ENCODE results near the gene SPATS2L.

The SPATS2L gene

DNA sequence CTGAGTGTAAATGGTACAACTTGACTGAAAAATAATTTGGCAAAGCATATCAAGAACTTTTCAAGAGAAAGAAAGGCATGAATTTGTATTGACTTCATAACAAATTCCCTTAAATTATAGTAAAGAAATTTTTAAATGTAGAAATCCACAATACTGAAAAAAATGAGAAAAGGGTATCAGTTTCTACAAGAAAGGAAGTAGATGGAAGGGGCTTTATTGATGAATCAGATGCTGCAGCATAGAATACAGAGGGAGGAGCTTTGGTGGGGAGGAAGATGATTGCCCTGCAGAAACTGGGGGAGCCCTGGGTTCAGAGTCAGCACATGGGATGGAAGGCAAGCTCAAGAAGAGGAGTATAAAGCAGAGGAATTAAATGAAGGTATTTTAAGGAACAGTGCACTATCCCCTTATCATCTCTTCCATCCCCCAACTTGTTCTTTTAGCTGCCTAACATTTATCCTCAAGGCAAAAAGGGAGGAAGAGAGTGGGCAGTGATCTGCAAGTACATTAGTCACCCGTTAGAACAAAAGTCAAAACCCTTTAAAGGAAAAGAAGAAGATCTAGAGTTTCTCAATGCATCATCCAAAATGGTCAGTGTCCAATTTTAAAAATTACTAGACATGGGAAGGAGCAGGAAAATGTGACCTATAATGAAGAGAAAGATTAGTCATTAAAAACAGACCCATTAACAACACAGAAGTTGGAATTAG, 125.7 kb downstream of the SPATS2L start:
- in situ Hi-C loops (cut with MboI; ENCODE audit: low sequenced_read_pairs): no loop called here

DNA sequence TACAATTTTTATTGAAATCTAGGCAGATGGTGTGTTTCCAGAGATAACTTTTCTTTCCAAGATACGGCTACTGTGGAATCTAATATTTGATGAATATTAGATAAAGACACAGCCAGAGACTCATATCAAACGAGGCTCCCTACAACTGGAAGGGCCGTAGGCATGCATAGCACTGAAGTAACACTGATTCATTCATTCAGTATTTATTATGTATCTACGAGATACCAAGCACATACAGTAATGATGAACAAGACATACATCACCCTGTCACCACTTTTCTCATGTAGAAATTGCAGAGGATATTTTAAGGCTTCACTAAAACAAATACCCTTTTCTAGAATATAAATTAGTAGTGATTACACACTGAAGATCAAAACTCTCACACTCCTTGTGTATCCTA, 128.9 kb downstream of the SPATS2L start:
- in situ Hi-C loops (cut with MboI; ENCODE audit: low sequenced_read_pairs): no loop called here

DNA sequence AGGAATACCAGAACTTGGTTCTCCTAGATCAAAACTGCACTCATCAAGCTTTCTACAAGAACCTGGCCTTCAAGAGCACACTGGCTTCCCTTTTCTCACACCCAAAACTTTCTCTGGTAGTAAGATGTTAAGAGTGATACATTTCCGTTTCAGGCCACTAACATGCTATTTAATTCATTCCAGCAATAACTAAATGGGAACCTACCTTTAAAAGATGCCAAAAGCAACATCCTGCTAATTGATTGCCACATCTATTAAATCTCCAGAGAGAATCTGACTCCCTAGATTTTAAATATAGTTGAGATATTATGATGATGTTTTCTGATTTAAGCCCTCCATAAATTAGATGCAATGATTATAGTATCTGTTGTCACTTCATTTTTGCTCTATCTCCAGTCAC, 131.8 kb downstream of the SPATS2L start:
- in situ Hi-C loops (cut with MboI; ENCODE audit: low sequenced_read_pairs): no loop called here

DNA sequence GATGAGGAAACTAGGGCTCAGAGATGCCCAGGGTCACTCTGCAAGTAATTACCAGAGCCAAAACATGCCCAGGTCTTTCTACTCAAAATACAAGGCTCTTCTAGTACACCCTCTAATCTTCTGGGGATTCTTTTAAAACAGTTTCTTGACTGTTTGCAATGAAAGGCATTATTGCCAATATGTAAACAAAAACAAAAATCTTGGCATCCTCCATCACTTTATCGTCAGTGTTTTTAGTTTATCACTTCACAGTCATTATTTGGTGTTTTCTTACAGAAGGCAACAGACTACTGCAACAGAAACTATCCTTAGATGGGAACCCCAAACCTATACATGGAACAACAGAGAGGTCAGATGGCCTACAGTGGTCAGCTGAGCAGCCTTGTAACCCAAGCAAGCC, 132.4 kb downstream of the SPATS2L start:
- in situ Hi-C loops (cut with MboI; ENCODE audit: low sequenced_read_pairs): no loop called here

DNA sequence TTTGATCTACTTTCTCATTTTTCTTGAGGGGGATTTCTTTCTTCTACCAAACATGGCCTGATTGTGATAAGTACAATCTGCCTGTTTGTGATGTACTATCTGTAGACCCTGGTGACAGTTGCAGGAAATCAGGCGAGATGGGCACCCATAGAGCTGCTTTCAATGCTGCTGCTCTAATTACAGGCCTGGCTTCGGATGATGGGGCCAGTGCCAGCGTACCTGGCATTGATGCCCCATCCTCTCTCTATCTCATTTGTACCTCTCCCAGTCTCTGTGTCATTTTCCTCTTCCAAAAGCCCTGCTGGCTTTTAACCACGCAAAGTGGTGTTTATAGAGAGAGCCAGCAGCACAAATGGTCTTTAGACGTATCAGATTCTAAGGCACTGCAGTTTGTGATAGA, 133.5 kb downstream of the SPATS2L start:
- in situ Hi-C loops (cut with MboI; ENCODE audit: low sequenced_read_pairs): no loop called here

DNA sequence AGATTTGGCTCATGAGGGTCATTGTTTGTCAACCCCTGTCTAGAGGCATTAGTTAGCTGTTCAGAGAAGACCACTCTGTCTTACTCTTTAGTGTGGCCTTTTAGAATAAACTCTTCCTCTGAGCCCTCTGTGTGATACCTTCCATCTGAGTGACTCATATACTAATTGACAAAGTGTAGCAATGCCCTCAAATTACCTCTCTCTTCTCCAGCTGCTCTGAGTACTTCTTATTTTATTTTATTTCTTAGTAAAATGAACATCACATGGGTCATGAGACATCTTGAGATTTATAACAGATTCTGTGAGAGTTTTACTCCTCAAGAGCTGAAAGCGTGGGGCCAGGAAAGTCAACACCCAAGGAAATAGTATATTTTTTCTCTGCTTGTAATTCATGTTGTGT, 136.0 kb downstream of the SPATS2L start:
- in situ Hi-C loops (cut with MboI; ENCODE audit: low sequenced_read_pairs): no loop called here

DNA sequence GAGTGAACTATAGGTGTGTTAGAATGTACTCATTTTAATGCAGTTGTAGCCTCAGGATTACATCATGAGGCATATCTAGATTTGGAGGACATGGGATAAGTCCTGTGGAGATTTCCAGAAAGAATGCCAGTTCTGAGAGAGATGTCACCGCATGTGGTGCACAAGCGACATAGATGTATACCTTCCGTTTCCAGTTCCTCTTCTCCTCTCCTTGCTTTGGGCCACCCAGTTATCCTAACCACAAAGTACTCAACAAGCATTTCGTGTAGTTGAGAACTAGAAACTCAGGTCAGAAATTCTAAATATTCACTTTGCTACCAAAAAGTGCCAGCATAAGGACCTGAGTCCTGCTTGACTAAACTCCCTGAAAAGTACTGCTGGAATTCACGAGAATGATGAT, 136.9 kb downstream of the SPATS2L start:
- in situ Hi-C loops (cut with MboI; ENCODE audit: low sequenced_read_pairs): no loop called here

DNA sequence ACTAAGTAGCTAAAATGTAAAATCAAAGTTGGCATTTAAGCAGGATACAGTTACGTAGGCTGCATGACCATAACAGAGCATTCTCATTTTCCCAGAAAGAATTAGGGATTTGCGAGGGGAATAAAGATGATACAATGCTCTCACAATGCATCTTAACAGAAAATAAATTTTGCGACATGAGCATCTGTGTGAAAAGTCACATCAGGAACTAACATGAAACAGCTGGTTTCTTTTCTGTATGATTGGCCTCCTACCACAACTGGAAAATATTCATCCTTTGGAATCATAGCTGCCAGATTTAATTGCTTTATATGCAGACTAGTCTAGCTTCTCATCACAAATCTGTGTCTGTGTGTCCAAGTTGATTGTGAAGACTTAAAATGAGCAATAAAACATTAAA, 137.4 kb downstream of the SPATS2L start:
- in situ Hi-C loops (cut with MboI; ENCODE audit: low sequenced_read_pairs): no loop called here

DNA sequence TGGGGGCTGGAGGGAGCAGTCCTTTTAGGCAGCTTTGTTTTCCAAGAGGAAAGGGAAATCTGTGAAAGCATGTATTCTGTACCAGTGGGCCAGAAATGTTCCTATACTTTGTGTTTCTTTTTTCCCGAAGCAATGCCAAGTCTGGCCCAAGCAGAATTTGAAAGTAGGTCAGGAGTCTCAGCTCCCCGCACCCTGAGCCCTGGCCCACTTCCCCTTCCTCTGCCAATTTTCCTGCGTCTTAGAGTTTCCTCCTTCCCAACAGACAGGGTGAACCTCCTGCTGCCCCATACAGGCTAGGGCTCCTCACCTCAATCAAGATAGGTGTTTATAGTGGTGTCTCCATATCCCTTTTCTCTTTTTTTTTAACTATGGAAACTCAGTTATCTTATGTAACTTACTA, 138.0 kb downstream of the SPATS2L start:
- in situ Hi-C loops (cut with MboI; ENCODE audit: low sequenced_read_pairs): no loop called here

DNA sequence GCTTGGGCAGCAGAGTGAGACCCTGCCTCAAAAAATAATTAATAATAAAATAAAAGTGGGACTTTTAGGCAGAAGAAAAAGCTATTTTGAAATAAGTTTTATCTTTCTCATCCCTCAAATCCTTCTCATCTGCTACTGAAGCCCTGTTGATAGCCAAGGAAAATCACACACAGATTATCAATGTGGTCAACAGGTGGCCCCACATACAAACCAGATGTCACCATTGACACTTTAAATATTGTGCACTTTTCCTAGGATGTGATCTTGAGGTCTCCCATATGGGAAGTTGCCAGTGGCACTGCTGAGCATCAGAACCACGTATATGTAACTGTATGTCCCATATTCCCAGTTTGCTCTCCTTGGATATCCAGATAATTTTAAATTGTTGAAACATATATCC, 138.8 kb downstream of the SPATS2L start:
- in situ Hi-C loops (cut with MboI; ENCODE audit: low sequenced_read_pairs): no loop called here

DNA sequence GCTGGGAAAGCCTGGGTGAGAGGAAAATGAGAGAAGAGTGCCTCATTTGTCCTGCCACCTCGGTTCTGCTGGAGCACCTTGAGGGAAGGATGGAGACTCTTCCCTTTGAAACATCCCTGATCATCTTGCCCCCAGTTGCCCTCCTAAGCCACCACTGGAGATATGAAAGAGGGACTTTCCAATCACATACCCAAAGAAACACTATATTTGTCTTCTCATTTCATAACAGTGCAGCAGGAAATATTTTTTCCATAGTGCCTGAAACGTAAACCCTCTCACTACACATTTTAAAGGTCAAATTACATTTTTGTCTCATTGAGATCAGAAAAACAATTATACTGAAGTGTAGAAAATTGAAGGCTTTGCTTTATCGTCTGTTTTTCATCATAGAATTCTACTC, 140.1 kb downstream of the SPATS2L start:
- in situ Hi-C loops (cut with MboI; ENCODE audit: low sequenced_read_pairs): no loop called here

DNA sequence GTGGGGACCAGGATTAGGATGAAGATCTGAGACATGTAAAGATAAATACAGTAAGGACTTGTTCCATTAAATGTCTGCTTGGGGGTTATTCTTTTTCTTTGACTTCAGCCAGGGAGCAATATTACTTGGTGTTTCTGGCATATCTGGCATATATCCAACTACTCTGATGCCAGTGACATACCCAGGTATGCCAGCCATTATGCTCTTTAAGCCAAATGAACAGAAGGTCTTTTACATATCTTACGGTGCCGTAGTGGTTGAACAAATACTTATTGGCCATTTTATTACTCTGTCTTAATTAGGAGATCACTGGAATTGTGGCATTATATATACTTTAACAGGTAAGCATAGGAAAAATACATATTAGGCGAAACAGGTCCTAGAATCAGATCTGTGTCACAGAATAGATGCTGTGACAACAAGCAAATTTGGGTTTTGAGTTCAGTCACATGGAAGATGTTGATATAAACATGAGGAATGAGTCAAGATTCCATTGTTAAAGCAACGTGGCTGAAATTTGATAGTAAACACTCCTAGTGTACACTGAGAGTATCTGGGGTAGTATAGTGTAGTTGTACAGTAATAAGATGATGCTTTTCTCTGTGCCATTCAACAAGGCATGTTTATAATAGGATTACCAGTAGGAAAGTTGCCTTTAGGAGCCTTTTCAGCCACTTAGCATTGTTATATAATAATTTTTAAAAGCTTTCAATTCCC, 140.8 kb downstream of the SPATS2L start:
- in situ Hi-C loops (cut with MboI; ENCODE audit: low sequenced_read_pairs): no loop called here

DNA sequence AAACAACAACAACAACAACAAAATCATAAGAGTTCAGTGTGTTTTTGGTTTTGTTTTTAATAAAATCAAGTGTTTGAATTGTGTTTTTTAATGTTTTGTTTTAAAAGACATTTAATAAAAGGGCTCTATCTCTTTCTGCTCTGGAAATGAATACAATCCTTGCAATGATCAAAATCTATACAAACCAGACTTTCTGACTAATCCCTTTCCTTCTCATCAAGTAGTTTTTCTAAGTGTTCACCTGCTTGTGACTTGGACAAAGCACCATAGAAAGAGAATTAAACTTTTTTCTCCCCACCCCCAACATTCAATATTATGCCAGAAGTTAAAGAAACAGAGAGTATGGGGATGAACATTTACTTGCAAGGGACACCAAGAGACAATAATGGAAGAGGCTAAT, 142.0 kb downstream of the SPATS2L start:
- in situ Hi-C loops (cut with MboI; ENCODE audit: low sequenced_read_pairs): no loop called here

DNA sequence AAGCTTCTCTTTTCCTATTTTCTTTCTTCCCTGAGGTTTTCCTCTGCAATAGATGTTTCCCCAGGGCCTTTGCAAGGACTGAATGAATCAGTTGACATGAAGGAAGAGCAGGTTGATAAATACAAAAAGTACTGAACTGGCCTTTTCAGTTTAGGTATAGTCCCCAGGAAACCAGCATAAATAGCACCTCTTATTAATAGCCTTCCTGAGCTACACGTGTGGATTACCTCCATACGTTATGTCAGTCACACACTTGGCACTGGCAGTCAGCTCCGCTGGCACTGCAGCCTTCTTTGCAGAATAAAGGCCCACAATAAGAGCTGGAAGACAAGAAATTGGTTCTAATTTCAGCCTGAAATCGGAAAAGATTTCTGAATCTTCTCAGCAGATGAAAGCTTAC, 142.7 kb downstream of the SPATS2L start:
- in situ Hi-C loops (cut with MboI; ENCODE audit: low sequenced_read_pairs): no loop called here

DNA sequence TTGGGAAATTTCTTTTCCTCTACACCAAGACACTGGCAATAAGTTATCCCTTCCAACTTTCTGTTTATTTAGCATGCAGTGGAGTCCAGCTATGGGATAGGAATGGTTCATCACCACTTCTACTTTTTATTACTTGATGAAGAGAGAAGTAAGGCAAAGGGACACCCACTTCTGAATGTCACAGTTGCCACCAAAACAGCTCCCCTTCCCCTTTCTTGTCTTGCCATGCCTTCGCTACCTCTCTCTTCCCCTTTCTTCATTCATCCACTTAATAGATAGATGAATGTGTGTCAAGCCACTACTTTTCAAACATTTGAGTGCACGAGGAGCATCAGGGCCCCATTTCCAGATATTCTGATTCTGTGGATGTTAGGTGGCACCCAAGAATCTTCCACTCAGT, 143.8 kb downstream of the SPATS2L start:
- in situ Hi-C loops (cut with MboI; ENCODE audit: low sequenced_read_pairs): no loop called here

DNA sequence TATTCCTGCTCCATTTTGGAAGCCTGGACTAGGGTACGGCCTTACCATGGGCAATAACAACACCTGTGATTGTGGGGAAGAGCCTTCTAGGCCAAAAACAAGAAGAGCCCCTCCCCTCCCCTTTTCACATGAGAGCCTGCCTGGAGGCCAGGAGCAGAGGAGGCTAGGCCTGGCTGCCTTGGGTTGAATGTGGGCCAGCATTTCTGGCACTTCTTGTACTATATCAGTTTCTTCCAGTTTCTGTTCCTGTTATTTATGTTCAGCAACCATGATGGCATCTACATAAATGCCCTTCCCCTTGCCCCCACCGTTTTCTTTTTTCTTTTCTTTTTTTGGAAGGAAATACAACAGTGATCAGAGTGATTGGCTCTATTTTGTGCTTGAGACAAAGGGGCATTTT, 145.0 kb downstream of the SPATS2L start:
- in situ Hi-C loops (cut with MboI; ENCODE audit: low sequenced_read_pairs): no loop called here

DNA sequence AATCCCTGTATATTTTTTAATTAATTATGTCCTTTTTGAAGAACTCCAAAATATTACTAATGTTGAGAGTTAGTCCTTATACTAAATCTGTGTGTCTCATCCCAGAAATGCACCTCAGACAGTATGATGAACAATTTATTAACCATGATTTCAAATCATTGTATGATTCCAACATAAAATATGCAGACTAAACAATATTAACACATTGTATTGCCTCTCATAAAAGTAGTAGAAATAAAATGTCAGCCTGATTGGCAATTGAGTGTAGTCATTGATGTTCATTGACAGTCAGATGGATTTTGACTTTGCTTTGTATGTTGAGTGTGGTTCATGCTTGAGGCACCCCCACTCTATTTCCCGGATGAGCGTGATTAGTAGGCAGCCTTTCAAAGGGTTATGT, 145.9 kb downstream of the SPATS2L start:
- in situ Hi-C loops (cut with MboI; ENCODE audit: low sequenced_read_pairs): no loop called here

DNA sequence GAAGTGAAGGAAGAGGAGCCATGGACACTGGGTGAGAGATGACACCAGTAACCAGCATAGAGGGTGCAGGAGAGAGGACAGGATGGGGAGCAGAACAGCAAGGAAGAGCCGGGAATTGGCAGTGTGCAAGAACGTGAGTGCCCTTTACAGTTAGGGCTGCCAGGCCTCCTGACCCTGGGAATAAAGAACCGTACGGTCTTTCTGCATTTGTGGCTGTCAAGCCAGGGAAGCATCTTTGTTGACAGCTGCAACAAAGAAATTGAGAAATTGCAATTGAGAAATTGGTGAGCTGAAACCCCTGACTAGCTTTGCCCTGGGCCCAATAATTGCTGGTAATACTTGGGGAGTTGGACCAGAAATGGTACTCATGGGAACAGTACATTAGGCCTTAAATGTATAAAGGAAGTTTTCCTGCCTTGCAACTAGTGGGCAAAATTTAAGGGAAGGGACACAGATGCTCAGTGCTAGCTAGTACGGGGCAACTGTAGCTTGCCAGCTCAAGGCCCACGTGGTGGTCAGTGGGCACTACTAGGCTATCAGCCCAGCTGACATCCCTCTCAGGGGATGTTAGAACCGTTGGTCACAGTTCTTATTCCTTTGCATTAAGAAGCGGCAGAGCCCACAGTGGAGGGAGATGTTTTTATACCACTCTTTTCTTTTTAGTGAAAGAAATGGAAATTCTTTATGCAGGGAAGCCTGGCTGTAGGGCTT, 146.8 kb downstream of the SPATS2L start:
- in situ Hi-C loops (cut with MboI; ENCODE audit: low sequenced_read_pairs): no loop called here

DNA sequence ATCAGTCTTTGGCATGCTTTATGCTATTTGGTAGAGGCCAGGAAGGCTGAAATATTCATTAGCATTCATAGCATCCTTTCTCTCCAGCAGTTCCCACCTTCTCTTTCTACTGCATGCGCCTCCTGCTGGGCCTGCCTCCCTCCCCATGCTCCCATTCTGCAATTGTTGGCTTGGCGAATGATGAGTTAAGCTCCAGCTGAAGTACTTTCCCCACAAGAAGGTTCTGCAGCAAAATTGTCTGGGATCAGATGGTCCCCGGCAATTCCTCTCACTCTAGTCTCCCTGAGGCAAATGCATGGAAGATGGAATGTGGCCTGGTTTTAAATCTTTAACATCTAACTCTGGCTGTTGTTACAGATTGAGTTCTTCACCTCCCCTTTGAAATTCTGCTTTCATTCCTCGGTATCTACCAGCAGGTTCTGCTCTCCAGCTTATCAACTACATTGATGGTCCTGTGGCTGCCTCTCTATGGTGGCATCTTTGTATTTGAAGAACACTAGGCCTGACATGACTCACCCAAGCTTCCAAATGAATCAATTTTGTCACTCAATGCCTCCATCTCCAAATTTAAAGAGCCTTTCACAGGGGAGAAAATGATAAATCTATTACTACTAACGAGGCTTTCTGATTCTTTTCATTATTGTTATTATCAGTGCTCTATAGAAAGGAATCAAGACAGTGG, 147.5 kb downstream of the SPATS2L start:
- in situ Hi-C loops (cut with MboI; ENCODE audit: low sequenced_read_pairs): no loop called here

DNA sequence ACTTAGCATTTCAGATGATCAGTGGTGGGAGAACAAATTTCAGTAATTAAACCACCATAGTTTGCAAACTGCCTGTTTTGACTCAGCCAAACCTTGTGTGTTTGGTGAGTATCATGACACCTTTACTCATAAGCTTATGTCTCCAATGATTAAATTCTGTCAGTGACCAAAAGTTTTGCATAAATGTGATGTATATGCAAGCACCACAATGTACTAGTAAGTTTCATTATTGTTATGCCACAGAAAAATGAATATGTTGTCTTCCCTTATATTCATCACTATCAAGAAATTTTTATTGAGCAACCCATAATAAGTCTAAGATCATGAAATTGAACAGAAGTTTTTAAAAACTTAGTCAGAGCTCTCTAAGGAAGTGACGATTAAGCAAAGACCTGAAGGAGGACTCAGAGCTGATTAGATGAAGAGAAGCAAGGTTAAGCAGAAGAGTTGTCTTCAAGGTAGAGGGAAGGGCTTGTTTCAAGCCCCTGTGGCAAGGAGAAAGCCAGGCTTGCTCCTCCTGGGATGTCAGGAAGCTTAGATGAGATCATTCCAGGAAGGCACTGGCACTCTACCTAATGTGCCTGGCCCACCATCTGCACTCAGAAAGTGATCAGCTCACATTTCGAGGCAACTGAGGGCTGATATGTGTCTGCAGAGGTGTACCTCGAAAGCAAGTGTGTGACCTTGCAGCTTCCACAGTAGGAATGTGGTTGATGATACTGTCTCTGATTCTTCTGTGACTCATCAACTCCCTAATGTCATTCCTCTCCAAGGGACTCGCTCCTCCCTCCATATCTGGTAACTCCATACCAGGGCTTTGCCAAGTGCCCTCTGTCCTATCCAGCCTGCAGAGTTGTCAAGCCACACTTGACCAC, 148.7 kb downstream of the SPATS2L start:
- in situ Hi-C loops (cut with MboI; ENCODE audit: low sequenced_read_pairs): no loop called here

Measured in hTERT RPE-1 (cell line).